ENCODE measurements around the gene OGFOD1. TPM values are rescaled to one million over a fixed set of nuclear protein-coding genes. Genes with fewer than 3 reads are reported as not detected.

The OGFOD1 gene
- total and polyA plus RNA-seq, 9 of the 15 experiments (the other 6 are each of a cell fraction or from before 2014, with no cell fraction given): 60.4 to 134 (median 85.8) TPM

DNA sequence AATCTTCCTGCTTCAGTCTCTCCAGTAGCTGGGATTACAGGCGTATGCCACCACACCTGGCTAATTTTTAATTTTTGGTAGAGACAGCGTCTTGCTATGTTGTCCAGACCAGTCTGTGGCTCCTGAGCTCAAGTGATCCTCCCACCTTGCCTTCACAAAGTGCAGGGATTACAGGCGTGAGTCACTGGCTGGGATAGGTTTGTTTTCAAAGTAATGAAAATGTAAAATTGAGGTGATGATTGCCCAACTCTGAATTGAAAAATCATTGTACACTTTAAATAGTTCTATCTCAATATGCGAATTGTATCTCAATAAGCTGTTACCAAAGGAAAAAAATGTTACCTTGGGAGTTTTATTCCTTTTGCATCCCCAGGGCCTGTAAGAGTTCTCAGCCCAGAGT is 24.8 kb upstream of the OGFOD1 start (continued):
- TF ChIP-seq, protein P1, sequence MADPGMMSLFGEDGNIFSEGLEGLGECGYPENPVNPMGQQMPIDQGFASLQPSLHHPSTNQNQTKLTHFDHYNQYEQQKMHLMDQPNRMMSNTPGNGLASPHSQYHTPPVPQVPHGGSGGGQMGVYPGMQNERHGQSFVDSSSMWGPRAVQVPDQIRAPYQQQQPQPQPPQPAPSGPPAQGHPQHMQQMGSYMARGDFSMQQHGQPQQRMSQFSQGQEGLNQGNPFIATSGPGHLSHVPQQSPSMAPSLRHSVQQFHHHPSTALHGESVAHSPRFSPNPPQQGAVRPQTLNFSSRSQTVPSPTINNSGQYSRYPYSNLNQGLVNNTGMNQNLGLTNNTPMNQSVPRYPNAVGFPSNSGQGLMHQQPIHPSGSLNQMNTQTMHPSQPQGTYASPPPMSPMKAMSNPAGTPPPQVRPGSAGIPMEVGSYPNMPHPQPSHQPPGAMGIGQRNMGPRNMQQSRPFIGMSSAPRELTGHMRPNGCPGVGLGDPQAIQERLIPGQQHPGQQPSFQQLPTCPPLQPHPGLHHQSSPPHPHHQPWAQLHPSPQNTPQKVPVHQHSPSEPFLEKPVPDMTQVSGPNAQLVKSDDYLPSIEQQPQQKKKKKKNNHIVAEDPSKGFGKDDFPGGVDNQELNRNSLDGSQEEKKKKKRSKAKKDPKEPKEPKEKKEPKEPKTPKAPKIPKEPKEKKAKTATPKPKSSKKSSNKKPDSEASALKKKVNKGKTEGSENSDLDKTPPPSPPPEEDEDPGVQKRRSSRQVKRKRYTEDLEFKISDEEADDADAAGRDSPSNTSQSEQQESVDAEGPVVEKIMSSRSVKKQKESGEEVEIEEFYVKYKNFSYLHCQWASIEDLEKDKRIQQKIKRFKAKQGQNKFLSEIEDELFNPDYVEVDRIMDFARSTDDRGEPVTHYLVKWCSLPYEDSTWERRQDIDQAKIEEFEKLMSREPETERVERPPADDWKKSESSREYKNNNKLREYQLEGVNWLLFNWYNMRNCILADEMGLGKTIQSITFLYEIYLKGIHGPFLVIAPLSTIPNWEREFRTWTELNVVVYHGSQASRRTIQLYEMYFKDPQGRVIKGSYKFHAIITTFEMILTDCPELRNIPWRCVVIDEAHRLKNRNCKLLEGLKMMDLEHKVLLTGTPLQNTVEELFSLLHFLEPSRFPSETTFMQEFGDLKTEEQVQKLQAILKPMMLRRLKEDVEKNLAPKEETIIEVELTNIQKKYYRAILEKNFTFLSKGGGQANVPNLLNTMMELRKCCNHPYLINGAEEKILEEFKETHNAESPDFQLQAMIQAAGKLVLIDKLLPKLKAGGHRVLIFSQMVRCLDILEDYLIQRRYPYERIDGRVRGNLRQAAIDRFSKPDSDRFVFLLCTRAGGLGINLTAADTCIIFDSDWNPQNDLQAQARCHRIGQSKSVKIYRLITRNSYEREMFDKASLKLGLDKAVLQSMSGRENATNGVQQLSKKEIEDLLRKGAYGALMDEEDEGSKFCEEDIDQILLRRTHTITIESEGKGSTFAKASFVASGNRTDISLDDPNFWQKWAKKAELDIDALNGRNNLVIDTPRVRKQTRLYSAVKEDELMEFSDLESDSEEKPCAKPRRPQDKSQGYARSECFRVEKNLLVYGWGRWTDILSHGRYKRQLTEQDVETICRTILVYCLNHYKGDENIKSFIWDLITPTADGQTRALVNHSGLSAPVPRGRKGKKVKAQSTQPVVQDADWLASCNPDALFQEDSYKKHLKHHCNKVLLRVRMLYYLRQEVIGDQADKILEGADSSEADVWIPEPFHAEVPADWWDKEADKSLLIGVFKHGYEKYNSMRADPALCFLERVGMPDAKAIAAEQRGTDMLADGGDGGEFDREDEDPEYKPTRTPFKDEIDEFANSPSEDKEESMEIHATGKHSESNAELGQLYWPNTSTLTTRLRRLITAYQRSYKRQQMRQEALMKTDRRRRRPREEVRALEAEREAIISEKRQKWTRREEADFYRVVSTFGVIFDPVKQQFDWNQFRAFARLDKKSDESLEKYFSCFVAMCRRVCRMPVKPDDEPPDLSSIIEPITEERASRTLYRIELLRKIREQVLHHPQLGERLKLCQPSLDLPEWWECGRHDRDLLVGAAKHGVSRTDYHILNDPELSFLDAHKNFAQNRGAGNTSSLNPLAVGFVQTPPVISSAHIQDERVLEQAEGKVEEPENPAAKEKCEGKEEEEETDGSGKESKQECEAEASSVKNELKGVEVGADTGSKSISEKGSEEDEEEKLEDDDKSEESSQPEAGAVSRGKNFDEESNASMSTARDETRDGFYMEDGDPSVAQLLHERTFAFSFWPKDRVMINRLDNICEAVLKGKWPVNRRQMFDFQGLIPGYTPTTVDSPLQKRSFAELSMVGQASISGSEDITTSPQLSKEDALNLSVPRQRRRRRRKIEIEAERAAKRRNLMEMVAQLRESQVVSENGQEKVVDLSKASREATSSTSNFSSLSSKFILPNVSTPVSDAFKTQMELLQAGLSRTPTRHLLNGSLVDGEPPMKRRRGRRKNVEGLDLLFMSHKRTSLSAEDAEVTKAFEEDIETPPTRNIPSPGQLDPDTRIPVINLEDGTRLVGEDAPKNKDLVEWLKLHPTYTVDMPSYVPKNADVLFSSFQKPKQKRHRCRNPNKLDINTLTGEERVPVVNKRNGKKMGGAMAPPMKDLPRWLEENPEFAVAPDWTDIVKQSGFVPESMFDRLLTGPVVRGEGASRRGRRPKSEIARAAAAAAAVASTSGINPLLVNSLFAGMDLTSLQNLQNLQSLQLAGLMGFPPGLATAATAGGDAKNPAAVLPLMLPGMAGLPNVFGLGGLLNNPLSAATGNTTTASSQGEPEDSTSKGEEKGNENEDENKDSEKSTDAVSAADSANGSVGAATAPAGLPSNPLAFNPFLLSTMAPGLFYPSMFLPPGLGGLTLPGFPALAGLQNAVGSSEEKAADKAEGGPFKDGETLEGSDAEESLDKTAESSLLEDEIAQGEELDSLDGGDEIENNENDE (IDR thresholded peaks at IDR 0.05; ENCODE audit: low read depth, low read length): no peak
- TF ChIP-seq, protein P2, sequence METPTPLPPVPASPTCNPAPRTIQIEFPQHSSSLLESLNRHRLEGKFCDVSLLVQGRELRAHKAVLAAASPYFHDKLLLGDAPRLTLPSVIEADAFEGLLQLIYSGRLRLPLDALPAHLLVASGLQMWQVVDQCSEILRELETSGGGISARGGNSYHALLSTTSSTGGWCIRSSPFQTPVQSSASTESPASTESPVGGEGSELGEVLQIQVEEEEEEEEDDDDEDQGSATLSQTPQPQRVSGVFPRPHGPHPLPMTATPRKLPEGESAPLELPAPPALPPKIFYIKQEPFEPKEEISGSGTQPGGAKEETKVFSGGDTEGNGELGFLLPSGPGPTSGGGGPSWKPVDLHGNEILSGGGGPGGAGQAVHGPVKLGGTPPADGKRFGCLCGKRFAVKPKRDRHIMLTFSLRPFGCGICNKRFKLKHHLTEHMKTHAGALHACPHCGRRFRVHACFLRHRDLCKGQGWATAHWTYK (CRISPR knock-in tag; IDR thresholded peaks at IDR 0.05): no peak
- TF ChIP-seq ZNF124 (CRISPR knock-in tag; IDR thresholded peaks at IDR 0.05) (no peak), HMGXB4 (CRISPR knock-in tag; IDR thresholded peaks at IDR 0.05) (no peak)
- TF ChIP-seq, protein P3, sequence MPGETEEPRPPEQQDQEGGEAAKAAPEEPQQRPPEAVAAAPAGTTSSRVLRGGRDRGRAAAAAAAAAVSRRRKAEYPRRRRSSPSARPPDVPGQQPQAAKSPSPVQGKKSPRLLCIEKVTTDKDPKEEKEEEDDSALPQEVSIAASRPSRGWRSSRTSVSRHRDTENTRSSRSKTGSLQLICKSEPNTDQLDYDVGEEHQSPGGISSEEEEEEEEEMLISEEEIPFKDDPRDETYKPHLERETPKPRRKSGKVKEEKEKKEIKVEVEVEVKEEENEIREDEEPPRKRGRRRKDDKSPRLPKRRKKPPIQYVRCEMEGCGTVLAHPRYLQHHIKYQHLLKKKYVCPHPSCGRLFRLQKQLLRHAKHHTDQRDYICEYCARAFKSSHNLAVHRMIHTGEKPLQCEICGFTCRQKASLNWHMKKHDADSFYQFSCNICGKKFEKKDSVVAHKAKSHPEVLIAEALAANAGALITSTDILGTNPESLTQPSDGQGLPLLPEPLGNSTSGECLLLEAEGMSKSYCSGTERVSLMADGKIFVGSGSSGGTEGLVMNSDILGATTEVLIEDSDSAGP (CRISPR knock-in tag; IDR thresholded peaks at IDR 0.05): no peak
